GM12873 (cell line): ENCODE results near the gene CELF5.

Experiments used
- TF ChIP-seq, protein P1 (sequence below): IDR thresholded peaks from 2 replicates; pipeline ENCODE4 v1.5.1; 2012; ENCODE audit warnings: low read depth, mild to moderate bottlenecking, moderate library complexity, low read length, control low read depth; ENCODE audit not compliant: insufficient read depth; ENCODE audit errors: missing control alignments

The CELF5 gene

DNA sequence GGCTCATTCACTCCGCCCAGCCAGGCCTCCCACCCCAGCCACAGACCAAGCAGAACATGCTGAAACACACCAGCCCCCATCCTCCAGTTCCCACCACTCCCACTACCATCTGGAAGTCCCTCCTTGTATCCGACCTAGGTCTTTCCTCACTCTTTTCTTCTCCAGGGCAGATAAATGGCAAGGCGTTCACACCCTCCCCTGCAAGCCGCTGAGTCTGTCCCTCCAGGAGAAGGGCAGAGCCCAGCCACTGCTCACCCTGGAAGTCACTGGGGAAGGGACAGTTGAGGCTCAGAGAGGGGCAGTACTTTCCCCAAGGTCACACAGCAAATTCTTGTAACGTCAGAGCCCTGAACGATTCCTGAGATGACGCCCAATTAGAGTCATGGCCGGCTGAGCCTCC lies 96.4 kb downstream of the CELF5 start:
- TF ChIP-seq, protein P1, sequence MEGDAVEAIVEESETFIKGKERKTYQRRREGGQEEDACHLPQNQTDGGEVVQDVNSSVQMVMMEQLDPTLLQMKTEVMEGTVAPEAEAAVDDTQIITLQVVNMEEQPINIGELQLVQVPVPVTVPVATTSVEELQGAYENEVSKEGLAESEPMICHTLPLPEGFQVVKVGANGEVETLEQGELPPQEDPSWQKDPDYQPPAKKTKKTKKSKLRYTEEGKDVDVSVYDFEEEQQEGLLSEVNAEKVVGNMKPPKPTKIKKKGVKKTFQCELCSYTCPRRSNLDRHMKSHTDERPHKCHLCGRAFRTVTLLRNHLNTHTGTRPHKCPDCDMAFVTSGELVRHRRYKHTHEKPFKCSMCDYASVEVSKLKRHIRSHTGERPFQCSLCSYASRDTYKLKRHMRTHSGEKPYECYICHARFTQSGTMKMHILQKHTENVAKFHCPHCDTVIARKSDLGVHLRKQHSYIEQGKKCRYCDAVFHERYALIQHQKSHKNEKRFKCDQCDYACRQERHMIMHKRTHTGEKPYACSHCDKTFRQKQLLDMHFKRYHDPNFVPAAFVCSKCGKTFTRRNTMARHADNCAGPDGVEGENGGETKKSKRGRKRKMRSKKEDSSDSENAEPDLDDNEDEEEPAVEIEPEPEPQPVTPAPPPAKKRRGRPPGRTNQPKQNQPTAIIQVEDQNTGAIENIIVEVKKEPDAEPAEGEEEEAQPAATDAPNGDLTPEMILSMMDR = no peak

DNA sequence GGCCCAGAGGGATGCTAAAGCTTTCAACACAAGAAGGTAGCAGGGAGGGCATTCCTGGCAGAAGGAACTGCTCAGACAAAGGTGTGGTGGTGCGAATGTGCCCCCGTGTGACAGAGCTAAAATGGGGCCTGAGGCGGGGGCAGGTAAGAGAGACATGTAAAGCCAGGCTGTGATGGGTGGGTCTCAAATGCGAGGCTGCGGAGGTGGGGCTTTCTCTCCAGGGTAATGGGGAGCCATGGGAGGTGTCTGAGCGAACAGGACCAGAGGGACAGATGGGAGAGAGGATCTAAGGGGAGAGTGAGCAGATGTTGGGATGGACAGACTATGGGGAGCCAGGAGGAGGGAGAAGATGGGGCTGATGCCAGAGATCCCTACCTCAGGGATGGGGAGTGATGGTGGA lies 97.2 kb downstream of the CELF5 start:
- TF ChIP-seq, protein P1 = no peak

DNA sequence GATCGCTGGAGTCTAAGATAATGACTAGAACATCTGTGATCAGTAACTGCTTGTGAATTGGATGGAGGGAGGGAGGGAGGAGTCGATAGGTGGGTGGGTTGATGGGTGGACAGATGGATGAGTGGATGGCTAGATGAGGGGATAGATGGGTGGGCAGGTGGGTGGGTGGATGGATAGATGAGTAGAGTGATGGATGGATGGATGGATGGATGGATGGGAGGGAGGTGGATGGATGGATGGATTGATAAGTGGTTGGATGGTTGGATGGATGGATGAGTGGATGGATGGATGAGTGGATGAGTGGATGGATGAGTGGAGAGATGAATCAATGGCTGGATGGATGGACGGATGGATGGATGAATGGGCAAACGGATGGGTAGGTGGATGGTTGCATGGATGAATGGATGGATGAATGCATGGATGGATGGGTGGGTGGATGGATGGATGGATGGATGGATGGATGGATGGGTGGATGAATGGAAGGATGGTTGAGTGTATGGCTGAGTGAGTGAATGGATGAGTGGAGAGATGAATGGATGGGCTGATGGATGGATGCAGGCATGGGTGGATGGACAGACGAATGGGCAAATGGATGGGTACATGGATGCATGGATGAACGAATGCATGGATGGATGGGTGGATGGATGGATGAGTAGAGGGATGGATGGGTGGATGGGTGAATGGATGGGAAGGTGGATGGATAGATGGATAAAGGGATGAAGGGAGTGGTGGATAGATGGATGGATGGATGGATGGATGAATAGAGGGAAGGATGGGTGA lies 97.9 kb downstream of the CELF5 start:
- TF ChIP-seq, protein P1 = no peak

DNA sequence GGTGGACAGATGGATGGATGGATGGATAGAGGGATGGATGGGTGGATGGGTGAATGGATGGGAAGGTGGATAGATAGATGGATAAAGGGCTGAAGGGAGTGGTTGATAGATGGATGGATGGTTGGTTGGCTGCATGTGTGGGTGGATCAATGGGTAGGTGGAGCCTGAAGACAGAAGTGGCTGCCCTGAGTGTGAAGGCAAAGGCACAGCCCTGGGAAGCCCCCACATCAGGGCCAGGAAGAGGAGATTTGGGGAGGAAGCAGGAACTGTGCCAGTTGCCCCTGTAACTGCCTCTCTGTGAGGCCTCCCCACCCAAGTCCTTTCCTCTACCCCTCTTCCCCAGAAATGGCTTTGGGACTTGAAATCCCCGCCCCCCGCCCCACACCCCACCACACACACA lies 98.6 kb downstream of the CELF5 start:
- TF ChIP-seq, protein P1 = no peak

DNA sequence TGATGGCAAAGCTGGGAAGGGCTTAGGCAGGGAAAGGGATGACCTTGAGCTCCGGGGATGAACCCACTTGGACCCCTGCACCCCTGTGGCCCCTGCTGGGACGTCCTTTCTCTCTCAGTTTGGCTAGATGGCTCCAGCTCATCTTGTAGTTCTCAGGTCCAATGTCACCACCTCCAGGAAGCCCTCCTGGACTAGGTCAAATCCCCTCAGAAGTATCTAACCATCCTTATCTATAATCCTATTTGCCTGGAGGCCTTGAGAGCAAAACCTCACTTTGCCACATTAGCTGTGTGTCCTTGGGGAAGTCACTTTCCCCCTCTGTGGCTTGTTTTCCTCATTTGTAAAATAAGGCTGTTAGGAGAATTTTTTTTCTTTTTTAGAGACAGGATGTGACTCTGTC lies 99.2 kb downstream of the CELF5 start:
- TF ChIP-seq, protein P1 = no peak

DNA sequence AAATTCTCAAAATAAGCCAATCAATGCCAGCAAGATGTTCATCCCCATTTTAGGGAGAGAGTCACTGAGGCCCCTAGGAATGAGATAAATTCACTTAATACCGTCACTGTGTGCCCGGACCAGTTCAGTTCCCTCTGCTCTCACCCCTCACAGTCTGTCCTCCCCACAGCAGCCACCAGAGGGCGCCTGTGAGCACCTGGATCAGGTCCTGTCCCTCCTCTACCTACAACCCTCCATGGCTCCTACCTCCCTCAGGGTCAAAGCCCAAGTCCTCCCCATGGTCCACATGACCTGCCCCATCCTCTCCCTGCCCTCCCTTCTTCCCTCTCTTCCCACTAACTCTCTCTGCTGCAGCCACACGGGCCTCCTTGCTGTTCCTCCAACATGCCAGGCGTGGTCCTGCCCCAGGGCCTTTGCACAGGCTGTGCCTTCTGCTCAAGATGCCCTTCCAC lies 100.0 kb downstream of the CELF5 start:
- TF ChIP-seq, protein P1 = peak; percentile 91

DNA sequence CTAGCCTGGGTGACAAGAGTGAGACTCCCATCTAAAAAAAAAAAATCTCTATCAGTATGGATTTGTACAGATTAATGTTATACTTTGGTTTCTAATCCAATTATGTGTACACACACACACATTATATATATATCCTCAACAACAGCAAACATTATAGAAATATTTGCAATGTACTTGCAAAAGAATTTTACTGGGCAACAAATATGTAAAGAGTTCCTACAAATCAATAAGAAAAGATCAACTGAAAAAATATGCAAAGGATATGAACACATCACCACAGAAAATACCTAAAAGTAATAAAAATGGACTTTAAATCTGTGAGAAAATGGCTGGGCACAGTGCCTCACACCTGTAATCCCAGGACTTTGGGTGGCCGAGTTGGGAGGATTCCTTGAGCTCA lies 101.0 kb downstream of the CELF5 start:
- TF ChIP-seq, protein P1 = no peak
